Hematopoietic multipotent progenitor cell treated with erythropoietin and hydrocortisone succinate and interleukin-3 and kit ligand, for 17 days (in vitro differentiated cells): Measurements from ENCODE around the gene VASH1.

Experiments
- DNase-seq: peaks from one replicate; pipeline ENCODE4 v3.0.0-alpha.2; 2015; ENCODE audit warnings: low spot score

VASH1 gene

GRCh38 chr14:76772300-76773187 lies 11.3 kb downstream of the VASH1 start:
- no peak for DNase-seq

DNA sequence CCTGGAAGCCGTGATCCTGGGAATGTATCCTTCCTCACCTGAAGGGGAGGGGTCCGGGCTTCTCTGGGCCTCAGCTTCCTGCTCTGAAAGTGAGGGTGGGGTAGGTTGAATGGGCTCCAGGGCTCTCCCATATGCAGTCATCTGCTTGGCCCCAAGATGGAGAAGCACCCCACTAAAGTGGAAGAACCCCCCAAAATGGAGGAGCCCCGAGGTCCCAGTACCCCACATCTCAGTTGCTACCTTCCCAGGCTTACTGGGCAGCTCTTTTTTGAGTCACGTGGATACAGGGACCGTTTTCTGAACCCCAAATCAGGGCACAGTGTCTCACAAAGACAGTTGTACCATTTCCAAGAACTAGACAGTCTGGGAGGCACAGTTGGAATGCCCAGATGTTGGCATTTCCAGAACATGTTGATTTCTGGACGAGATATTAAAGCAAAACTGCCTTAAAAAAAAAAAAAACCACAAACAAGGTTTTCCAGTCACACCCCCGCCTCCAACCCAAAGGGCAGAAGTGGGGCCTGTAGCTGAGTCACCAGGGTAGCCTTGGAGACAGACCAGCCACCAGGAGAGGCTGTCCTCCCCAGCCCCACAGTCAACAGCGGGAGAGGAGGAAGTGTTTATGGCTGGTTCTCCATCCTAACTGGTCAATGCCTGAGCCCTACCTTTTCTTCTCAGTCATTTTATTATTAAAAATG lies 12.1 kb downstream of the VASH1 start:
- DNase-seq: no peak

DNA sequence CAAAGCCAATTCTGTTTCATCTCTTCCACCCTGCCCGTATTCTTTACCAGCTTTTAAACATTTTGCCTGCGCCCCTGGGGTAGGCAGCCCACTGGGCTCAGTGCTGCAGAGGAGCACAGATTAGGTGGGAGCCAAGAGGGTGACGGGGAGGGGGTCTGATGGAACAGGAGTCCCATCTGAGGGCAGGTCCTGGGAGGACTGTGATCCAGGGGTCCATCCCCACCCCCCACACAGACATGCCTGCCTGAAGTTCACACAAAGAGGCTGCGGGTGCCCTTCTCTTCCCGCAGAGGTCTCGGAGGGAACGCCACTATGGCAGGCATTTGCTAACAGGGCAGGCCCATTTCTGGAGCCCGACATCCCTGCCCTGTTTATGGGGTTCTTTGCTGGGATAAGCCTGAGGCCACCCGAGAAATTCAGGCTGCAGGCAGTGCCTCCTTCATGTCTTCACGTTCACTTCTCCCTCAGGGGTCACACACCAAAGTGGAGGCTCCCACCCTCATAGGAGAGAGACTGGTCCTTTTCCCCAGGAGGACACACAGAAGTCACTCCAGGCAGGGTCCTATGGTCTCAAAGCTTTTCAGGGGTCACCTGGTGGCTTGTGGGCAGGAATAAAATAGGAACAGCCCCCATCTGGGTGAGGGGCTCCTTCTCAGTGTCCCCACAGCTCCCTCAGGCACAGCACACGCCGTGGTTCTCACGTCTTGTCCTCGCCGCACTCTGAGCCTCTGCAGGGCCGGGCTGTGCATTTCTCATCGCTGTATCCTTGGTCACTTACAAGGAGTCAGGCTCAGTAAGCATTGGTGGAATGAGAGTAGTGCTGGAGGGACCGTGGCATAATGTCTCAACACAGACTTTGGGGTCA lies 12.9 kb downstream of the VASH1 start:
- no peak for DNase-seq

- DNase-seq: no peak
Observed at GRCh38 chr14:76774821-76775694, 13.8 kb downstream of the VASH1 start.

DNA sequence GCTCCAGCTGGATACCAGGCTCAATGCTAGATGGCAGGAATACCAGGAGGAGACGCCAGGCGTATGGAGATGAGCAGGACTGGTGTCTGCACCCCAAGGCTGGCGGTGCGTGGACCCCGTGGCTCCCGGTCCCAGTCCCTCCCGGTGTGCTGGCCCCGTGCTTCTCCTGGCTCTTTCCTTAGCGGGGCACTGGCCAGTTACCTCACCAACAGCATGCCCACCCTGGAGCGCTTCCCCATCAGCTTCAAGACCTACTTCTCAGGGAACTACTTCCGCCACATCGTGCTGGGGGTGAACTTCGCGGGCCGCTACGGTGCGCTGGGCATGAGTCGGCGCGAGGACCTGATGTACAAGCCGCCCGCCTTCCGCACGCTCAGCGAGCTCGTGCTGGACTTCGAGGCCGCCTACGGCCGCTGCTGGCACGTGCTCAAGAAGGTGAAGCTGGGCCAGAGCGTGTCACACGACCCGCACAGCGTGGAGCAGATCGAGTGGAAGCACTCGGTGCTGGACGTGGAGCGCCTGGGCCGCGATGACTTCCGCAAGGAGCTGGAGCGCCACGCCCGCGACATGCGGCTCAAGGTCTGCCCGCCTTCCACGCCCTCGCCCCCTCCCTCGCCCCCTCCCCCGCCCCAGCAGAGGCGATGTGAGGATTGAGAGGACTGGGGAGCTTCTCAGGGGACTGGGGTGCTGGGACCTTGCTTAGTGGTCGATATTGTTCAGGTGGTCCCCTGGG lies 14.6 kb downstream of the VASH1 start:
- DNase-seq: no peak

- DNase-seq: no peak
Observed at GRCh38 chr14:76776428-76777251, 15.4 kb downstream of the VASH1 start.

- DNase-seq: no peak
Observed at GRCh38 chr14:76777721-76778120, 16.5 kb downstream of the VASH1 start.

- DNase-seq: no peak
Observed at GRCh38 chr14:76778546-76779215, 17.4 kb downstream of the VASH1 start.

DNA sequence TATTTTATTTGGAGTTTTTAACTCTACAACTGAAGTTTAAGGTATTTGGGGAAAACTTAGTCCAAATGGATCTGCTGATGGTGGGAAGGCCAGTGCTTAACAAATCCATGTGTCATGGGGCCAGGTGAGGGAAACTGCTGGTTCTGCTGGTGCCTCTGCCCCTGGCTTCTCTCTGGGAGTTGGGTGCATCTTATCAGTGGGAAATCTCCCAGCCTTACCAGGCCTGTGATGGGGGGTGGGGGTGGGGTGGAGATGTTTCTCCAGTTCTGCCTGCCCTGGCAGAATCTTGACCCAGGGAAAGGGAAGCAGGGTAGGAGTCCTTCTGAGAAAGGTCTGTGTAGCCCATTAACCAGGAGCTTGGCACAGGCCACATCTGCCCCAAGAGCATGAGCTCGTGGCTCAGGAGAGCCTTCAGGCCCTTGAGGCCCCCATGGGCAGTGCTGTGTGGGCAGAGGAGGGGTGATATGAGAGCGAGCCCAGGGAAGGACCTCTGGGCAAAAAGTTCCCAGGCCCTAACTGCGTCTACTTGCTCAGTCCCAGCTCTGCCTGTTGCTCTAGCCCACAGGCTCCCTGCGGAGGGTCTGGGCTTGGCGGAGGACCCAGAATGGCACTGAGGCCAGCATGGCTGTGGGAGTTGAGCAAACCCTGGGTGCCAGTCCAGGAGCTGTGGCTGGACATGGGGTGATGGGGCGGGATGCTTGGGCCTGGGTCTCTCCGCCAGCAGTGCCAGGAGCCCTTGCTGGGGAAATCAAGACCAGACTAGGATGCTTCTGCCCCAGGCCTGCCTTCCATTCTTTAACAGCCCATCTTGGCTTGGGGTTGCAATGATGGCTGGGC lies 18.2 kb downstream of the VASH1 start:
- DNase-seq: no peak

DNA sequence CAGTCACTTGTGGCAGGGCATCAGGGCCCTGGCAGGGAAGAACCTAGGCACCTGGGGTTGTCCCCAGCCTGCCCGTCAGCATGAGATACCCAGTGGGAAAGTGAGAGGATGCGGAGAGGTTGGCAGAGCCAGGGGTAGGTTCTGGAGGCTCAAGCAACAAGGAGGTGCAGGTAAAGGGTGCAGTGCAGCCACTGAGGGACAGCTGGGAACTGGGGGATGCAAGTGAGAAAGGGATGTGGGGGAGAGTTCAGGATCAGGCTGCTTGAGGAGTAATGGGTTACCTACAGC lies 18.7 kb downstream of the VASH1 start:
- no peak for DNase-seq

- DNase-seq: no peak
Observed at GRCh38 chr14:76780360-76780759, 19.1 kb downstream of the VASH1 start.

GRCh38 chr14:76780875-76781647 lies 19.8 kb downstream of the VASH1 start:
- DNase-seq: no peak

DNA sequence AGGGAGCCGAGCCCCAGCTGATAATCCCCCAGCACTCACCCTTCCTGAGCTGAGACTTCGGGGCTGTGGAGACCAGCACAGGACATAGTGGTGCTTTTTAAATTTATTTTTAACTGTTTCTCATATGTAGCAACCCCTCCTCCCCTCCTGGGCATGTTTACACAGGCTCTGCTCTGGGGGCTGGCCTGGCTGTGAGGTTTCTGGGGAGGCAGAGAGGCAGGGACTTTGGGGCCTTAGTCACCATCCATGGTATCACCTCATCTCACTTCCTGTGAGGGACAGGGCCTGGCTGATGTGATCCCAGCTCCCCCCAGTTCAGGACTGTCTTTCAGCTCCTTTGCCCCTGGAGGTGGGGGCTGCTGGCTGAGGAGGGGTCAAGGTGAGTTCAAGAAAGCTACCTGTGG lies 20.4 kb downstream of the VASH1 start:
- no peak for DNase-seq

DNA sequence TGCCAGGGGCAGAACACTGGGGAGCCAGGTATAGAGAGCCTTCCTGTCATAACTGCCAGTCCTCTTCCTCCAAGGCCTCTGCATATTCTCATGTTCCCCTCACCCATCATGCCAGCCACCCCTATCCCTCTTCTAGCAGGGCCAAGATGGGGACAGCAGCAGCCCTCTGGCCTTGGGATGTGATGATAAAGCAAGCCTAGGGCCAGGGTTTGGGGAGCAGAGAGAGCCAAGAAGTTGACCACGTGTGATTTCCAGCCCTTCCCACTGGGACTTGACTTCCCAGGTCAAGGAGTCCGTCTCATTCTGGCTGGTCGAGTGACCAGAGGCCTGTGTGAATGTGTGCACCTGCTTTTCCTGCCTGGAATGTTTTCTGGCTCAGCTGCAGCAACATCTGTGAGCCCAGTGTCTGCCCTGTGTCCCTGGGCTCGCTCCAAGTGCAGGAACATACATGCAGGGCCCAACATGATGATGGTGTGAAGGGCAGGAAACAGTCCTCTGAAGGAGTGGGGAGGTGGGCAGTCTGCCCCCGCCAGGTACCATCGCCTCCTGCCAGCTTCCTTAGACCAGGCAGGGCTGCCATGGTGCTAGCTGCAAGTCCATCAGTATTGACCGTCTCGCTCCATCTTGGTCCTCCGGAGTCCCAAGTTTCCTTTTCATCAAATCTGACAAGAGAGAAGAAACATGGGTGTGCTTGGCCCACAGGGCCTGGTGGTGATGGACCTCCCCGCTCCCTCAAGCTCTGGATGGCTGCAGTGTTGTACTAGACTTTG lies 21.0 kb downstream of the VASH1 start:
- no peak for DNase-seq

GRCh38 chr14:76782885-76783566 lies 21.8 kb downstream of the VASH1 start:
- no peak for DNase-seq

- no peak for DNase-seq
Observed at GRCh38 chr14:76784266-76784874, 23.1 kb downstream of the VASH1 start.
